HG03045 (cell line): Measurements from ENCODE around the gene CCM2.

Experiments
- ATAC-seq: cut with Tn5 transposase; IDR thresholded peaks from one replicate; pipeline ENCODE4 v1.9.1; 2021; ENCODE audit warnings: mild to moderate bottlenecking, moderate library complexity; ENCODE audit not compliant: unreplicated experiment

CCM2 gene

DNA sequence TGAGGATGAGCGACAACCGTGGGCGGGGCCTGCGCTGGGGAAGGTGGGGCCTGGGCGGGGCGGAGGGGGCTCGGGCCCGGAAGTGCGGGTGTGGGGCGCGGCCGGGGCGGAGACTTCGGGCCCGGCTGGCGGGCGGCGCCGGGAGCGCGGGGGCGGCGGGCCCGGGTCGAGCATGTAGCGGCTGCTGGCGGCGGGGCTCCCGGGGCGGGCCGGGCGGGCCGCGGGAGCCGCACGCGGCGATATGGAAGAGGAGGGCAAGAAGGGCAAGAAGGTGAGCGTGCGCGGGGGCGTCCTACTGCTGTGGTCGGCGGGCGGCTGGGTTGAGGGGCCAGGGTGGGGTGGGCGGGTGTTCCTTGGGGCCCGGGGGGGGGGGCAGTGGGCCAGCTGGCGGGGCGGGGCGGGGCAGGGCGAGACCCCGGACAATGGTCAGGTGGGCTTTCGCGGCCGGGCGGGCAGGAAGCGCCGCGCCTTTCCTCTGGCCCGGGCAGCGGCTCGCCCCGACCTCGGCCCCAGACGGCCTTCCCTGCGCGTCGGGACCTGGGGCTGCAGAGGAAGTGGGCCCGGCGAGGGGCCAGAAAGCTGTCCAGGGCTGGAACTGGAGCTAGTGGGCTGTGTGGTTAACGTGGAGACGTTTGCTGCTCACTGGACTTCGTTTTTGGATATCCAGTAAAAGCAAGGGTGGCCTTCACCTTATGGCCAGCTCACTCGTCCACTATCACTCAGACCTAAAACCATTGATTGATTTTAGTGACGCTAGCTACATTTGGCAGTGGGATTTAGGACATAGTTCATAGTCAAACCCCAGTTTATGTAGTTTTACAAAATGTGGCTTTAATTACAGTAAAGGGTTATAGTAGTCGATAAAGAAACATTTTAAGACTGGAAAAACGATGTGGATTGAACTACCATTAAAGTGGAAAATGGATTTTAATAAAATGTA is at the start of gene CCM2:
CCM2 (plus strand) TSS at position 109 of the 940 bp plus-strand sequence; CDS start at position 242, 133 bp downstream.
- peak; percentile 4 for ATAC-seq

- ATAC-seq: no peak
These were observed 46.8 kb upstream of the CCM2 start for GRCh38 chr7:44953156-44953555.

GRCh38 chr7:44955733-44956132 is 44.3 kb upstream of the CCM2 start:
- no peak for ATAC-seq

DNA sequence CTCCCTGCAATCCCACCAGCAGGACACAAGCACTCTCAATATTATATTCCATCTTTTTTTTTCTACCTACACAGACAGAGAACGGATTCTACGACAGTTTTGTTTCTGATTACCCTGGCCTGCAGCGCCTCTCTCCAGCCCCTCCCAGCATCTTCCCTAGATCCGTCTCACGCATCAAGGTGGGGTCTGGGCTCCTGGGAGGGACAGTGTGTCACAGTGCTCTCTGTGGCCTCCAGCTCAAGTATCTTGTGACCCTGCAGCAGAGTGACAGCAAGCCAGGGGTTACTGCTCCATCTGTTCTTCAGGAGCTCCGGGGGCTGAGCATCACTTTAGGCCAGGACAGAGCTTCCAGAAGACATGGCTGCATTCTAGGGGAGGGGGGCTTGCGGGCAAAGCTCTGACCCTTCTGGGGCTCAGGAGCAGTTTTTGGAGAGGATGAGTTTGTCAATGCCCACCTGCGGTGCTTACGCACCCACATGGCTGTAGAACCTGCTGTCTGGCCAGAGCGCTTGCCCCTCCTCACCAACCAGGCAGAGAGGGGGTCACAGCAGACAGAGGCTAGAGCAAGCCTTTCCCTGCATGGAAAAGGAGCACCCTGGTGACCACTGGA is 43.7 kb upstream of the CCM2 start:
- ATAC-seq: no peak

GRCh38 chr7:44958645-44959344 is 41.2 kb upstream of the CCM2 start:
- no peak for ATAC-seq

GRCh38 chr7:44959433-44959951 is 40.5 kb upstream of the CCM2 start:
- no peak for ATAC-seq

DNA sequence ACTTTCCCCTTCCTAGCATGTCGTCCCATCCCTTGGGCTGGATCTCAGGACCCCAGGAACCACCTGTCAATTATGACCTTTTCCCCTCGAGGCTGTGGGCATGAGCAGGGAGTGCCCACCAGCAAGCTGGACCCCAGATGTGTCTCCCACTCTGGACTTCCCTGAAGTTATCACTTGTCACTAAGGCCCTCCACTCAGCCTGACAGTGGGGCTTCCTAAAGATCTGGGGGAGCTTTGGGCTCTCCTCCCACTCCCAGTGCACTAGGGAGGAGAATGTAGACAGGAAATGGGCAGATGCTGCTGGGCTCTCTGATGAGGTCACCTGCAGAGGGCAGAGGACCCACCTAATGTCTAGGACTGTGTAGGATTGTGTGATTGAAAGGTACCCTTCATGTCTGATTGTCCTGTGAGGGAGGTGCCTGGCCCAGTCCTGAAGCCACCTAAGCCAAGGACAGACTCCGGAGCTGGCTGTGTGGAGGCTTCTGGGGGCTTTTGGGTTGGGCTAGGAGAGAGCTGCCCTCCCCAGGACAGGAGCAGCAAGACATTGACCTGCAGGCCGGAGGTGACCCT is 39.9 kb upstream of the CCM2 start:
- no peak for ATAC-seq

DNA sequence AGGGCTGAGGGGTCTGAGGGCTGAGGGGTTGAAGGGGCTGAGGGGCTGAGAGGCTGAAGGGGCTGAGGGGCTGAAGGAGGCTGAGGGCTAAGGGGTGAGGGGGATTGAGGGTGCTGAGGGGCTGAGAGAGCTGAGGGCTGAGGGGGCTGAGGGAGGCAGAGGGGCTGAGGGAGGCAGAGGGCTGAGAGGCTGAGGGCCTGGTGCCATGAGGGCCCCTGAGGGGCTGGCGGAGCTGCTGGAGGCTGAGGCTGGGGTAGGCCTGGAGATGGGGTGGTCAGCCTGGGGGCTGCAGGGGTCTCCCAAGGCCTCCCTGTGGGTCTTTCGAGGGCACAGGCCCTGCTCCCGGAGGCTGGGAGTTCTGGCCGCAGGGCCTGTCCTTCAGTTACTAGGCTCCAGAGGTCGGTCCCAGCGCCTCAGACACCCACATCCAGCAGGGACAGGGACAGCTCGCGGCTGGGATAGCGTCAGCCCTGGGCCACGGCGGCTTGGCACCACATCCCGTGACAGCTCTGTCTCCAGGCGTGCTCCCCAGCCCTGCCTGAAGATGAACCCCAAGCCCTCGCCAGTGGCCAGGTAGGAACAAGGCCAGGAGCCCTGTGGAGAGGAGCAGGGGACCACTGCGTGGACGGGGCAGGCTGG is 38.0 kb upstream of the CCM2 start:
- no peak for ATAC-seq

DNA sequence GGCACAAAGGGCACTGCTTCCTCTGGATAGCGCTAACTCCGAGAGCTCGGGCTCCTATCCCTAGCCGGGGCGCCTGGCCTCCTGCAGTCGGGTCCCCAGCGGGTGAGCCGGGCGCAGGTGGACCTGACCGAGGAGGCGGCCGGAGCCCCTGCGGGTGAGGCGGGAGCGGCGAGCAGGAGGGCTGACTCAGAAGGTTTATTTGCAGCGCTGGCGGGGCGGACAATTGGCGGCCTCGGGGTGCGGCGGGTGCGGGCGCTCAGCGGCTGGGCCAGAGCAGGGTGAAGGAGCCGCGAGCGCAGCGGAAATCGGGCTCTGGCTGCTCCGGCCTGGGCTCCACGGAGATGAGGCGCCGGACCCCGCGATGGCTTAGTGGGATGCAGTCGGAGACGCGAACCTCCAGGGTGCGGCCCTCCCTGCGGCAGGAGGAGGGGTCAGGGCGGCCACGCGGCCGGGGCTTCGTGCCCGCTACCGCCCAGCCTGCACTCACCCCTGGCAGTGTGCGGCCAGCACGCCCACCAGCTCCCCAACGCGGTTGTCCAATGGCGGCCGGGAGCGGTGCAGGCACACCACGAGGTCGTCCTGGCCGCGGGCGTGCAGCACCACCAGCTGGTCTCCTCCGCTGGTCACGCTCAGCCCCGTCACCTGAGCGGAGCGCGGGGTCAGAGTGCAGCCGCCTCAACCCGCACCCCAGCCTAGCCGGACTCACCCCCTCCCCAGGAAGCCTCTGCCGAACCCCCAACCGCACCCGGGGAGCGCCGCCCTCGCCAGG is 37.3 kb upstream of the CCM2 start:
- ATAC-seq: no peak

GRCh38 chr7:44963364-44964290 is 36.4 kb upstream of the CCM2 start:
- ATAC-seq: no peak

- ATAC-seq: no peak
These were observed 35.6 kb upstream of the CCM2 start for GRCh38 chr7:44964384-44964830.

- no peak for ATAC-seq
These were observed 35.1 kb upstream of the CCM2 start for GRCh38 chr7:44964831-44965440.

GRCh38 chr7:44965441-44965903 is 34.5 kb upstream of the CCM2 start:
- no peak for ATAC-seq

GRCh38 chr7:44965937-44966730 is 33.9 kb upstream of the CCM2 start:
- ATAC-seq: no peak

- no peak for ATAC-seq
These were observed 33.1 kb upstream of the CCM2 start for GRCh38 chr7:44966731-44967538.
